Lower lobe of right lung (tissue), 2 donors: Measurements from ENCODE around the gene KCNK4. TPM values are rescaled to one million over a fixed set of nuclear protein-coding genes. Genes with fewer than 3 reads are reported as not detected.

Experiments
- ATAC-seq, 2 donors: fragments of 200-7000 bp; cut with Tn5 transposase; one replicate each; pipeline ENCODE4 v1.9.1; 2020 to 2022; ENCODE audit warnings: mild to moderate bottlenecking in 2 of 2, moderate library complexity in 2 of 2
- DNase-seq: peaks from one replicate; pipeline ENCODE4 v3.0.0-alpha.2; 2020
- H3K27ac ChIP-seq: fragments of 200-600 bp; one replicate; pipeline ENCODE4 v1.8.0; 2022
- H3K27me3 ChIP-seq: fragments of 200-600 bp; one replicate; pipeline ENCODE4 v1.8.0; 2022; ENCODE audit warnings: low read depth
- H3K36me3 ChIP-seq: fragments of 200-600 bp; one replicate; pipeline ENCODE4 v1.8.0; 2022; ENCODE audit warnings: mild to moderate bottlenecking
- H3K4me1 ChIP-seq: fragments of 200-600 bp; one replicate; pipeline ENCODE4 v1.8.0; 2022
- H3K4me3 ChIP-seq: fragments of 200-600 bp; one replicate; pipeline ENCODE4 v1.8.0; 2022; ENCODE audit warnings: mild to moderate bottlenecking
- H3K9me3 ChIP-seq: fragments of 200-600 bp; one replicate; pipeline ENCODE4 v1.8.0; 2022
- CTCF ChIP-seq: fragments of 200-600 bp; IDR thresholded peaks from one replicate; pipeline ENCODE4 v1.8.0; 2022; ENCODE audit warnings: antibody characterized with exemption, mild to moderate bottlenecking
- intact Hi-C: fragments of 100-400 bp; cut with DNase I; formaldehyde crosslinking; loops from one replicate; pipeline ENCODE4 v1.11.0; 2022
- total RNA-seq: library from RNA; stranded (reverse); fragmentation: NEBNext Ultra II Directional; extraction: Animal tissue kit (Norgen Biotek cat#: 25700); gene quantifications from one replicate; pipeline ENCODE4 v1.2.1, GENCODE V29; 2021
- donor health status: DM: no; HTN: yes; CAD: no; lungs with severe emphysema.

Gene KCNK4
- total RNA-seq, 1 donor from 2014 or later: not detected

DNA sequence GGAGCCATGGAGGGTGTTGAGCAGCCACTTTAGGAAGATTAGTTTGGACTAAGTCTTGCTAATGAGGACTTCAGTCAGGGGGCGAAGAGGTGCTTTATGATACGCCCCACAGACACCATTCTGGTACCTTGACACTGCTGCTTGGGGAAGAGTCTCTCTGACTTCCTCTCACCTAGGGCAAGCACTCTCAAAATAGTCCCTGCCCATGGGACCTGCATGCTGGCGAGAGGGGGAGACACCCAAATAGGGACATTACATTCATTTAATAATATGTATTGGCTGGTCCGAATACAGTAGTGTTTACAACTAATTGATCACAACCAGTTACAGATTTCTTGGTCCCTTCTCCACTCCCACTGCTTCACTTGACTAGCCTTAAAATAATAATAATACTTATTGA lies 4.7 kb downstream of the KCNK4 start:
- no peak for TF ChIP-seq CTCF
- Histone ChIP-seq H3K4me3 (no peak overlapping the region), H3K27me3 (peaks cover 100% of the 10 kb centered on the region), H3K27ac (no peak overlapping the region), H3K9me3 (no peaks in the 10 kb centered on the region), H3K4me1 (peaks cover 38% of the 10 kb centered on the region), H3K36me3 (no peaks in the 10 kb centered on the region)
- ATAC-seq: no peak
- intact Hi-C loops: no loop called here
- no peak for DNase-seq

GRCh38 chr11:64296236-64296635 lies 5.1 kb downstream of the KCNK4 start:
- H3K4me3 ChIP-seq: no peak overlapping the region
- no peaks in the 10 kb centered on the region for H3K36me3 ChIP-seq
- peaks cover 39% of the 10 kb centered on the region for H3K4me1 ChIP-seq
- ATAC-seq: no peak
- no peak for DNase-seq
- intact Hi-C loops: no loop called here
- peaks cover 97% of the 10 kb centered on the region for H3K27me3 ChIP-seq
- no peaks in the 10 kb centered on the region for H3K9me3 ChIP-seq
- TF ChIP-seq CTCF: no peak
- H3K27ac ChIP-seq: no peak overlapping the region

GRCh38 chr11:64296830-64297698 lies 6.0 kb downstream of the KCNK4 start:
- Histone ChIP-seq H3K36me3 (no peaks in the 10 kb centered on the region), H3K27me3 (peaks cover 88% of the 10 kb centered on the region), H3K9me3 (no peaks in the 10 kb centered on the region), H3K4me3 (no peak overlapping the region), H3K4me1 (peaks cover 33% of the 10 kb centered on the region), H3K27ac (no peak overlapping the region)
- DNase-seq (no peak), ATAC-seq (no peak)
- intact Hi-C loops: no loop called here
- TF ChIP-seq CTCF: no peak

GRCh38 chr11:64297699-64298358 lies 6.7 kb downstream of the KCNK4 start:
- Histone ChIP-seq H3K4me3 (no peak overlapping the region), H3K4me1 (peaks cover 26% of the 10 kb centered on the region), H3K9me3 (no peaks in the 10 kb centered on the region), H3K27ac (no peak overlapping the region), H3K36me3 (no peaks in the 10 kb centered on the region), H3K27me3 (peaks cover 81% of the 10 kb centered on the region)
- intact Hi-C loops: no loop called here
- ATAC-seq (no peak), DNase-seq (peak; percentile 60)
- no peak for TF ChIP-seq CTCF

GRCh38 chr11:64298966-64299846 lies 8.1 kb downstream of the KCNK4 start:
- H3K4me3 ChIP-seq: peak overlapping the region; percentile 51
- DNase-seq: peak; percentile 70
- peak overlapping the region; percentile 34 for H3K27ac ChIP-seq
- peaks cover 67% of the 10 kb centered on the region for H3K27me3 ChIP-seq
- no peaks in the 10 kb centered on the region for H3K9me3 ChIP-seq
- no peaks in the 10 kb centered on the region for H3K36me3 ChIP-seq
- intact Hi-C loops: no loop called here
- peaks cover 32% of the 10 kb centered on the region for H3K4me1 ChIP-seq
- peak; percentile 50 to 56 for ATAC-seq
- no peak for TF ChIP-seq CTCF
